Adrenal gland (tissue), 5 donors: ENCODE data around the gene GPR153.

Experiments used
- POLR2A ChIP-seq, 2 donors: fragments of 450-650 bp; IDR thresholded peaks; one replicate each; pipeline ENCODE4 v1.6.1; 2017; ENCODE audit warnings: antibody characterized with exemption in 2 of 2, mild to moderate bottlenecking in 2 of 2, moderate library complexity in 1 of 2
- TF ChIP-seq, protein P1 (sequence below), 6 experiments: fragments of 450-650 bp in 4 of 6; fragments of 200-600 bp in 2 of 6; sonication (generic) in 1 of 6; IDR thresholded peaks; 1 replicate in 5 of 6; 2 replicates in 1 of 6; pipeline versions ENCODE4 v1.5.1 to v1.8.0; 2016 to 2021; ENCODE audit warnings: antibody characterized with exemption in 6 of 6, mild to moderate bottlenecking in 2 of 6, moderate library complexity in 1 of 6
- donor health status: DM: no; HTN: no; CAD: no.

DNA sequence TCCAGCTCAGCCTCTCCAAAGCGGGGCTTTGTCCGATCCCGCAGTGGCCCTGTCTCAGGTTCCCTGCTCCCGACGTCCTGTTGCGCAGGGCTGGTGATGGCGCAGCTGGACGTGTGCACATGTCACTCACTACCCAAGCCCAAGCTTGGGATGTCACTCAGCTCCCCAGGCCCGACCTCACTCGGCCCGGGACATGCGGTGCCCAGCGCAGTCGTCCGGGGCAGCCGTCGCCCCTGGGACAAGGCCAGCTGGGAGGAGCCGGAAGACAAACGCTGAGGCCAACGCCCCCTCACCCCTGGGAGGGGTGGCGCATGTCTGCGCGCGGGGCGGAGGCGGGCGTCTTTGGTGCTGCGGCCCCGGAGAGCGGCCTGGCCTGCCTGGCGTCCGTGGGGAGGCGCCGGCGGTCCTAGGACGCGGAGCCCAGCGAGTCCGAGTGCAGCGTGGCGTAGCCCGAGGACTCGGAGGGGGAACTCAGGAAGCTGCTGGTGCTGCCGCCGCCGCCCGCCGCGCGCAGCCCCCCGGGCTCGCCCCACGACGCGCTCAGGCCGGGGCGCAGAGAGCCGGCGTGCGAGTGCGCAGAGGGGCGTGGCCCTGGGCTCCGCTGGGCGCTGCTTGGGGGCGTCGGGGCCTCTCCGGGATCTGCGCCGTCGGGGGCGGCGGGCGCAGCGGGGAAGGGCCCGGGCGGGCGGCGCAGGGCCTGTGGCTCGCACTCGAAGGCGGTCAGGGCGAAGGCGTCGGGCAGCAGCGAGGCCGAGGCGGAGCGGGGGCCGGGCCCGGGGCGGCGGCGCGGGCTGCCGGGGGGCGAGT is 11.8 kb downstream of the GPR153 start:
- TF ChIP-seq, protein P1, sequence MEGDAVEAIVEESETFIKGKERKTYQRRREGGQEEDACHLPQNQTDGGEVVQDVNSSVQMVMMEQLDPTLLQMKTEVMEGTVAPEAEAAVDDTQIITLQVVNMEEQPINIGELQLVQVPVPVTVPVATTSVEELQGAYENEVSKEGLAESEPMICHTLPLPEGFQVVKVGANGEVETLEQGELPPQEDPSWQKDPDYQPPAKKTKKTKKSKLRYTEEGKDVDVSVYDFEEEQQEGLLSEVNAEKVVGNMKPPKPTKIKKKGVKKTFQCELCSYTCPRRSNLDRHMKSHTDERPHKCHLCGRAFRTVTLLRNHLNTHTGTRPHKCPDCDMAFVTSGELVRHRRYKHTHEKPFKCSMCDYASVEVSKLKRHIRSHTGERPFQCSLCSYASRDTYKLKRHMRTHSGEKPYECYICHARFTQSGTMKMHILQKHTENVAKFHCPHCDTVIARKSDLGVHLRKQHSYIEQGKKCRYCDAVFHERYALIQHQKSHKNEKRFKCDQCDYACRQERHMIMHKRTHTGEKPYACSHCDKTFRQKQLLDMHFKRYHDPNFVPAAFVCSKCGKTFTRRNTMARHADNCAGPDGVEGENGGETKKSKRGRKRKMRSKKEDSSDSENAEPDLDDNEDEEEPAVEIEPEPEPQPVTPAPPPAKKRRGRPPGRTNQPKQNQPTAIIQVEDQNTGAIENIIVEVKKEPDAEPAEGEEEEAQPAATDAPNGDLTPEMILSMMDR (IDR thresholded peaks at IDR 0.05): no peak
- no peak for TF ChIP-seq POLR2A (IDR thresholded peaks at IDR 0.05)
